Lung (tissue), 12 donors: ENCODE results near the gene ZDHHC1. TPM values are rescaled to one million over a fixed set of nuclear protein-coding genes. Genes with fewer than 3 reads are reported as not detected.

Experiments
- ATAC-seq: fragments of 200-7000 bp; cut with Tn5 transposase; one replicate; pipeline ENCODE4 v1.9.1; 2020; ENCODE audit warnings: moderate number of reproducible peaks; ENCODE audit not compliant: insufficient read depth, low FRiP score
- DNase-seq, 3 donors: peaks; one replicate each; pipeline ENCODE4 v3.0.0-alpha.2; 2013 to 2017
- H3K27ac ChIP-seq, 2 donors: one replicate each; pipeline ENCODE4 v1.5.1; 2013; ENCODE audit warnings: mild to moderate bottlenecking in 2 of 2, moderate library complexity in 2 of 2, control low read depth in 1 of 2, inconsistent platforms in 1 of 2, low read depth in 1 of 2, low read length in 1 of 2
- H3K27me3 ChIP-seq, 3 donors: one replicate each; pipeline ENCODE4 v1.5.1; 2013; ENCODE audit warnings: low read length in 2 of 3; ENCODE audit not compliant: control insufficient read depth in 3 of 3, insufficient read depth in 3 of 3
- H3K36me3 ChIP-seq, 4 donors: one replicate each; pipeline ENCODE4 v1.5.1; 2013; ENCODE audit warnings: low read length in 4 of 4, mild to moderate bottlenecking in 1 of 4, moderate library complexity in 1 of 4; ENCODE audit not compliant: control insufficient read depth in 4 of 4, insufficient read depth in 4 of 4
- H3K4me1 ChIP-seq, 5 donors: one replicate each; pipeline ENCODE4 v1.5.1; 2013; ENCODE audit warnings: low read length in 5 of 5, mild to moderate bottlenecking in 2 of 5, moderate library complexity in 1 of 5; ENCODE audit not compliant: control insufficient read depth in 5 of 5, insufficient read depth in 5 of 5
- H3K4me3 ChIP-seq: one replicate; pipeline ENCODE4 v1.5.1; 2013; ENCODE audit warnings: mild to moderate bottlenecking, control low read depth, moderate library complexity
- H3K9ac ChIP-seq, 2 donors: one replicate each; pipeline ENCODE4 v1.5.1; 2013; ENCODE audit warnings: low read length in 2 of 2, control low read depth in 1 of 2; ENCODE audit not compliant: insufficient read depth in 1 of 2
- H3K9me3 ChIP-seq, 4 donors: one replicate each; pipeline ENCODE4 v1.5.1; 2013; ENCODE audit warnings: low read length in 3 of 4, mild to moderate bottlenecking in 1 of 4, moderate library complexity in 1 of 4; ENCODE audit not compliant: control insufficient read depth in 4 of 4, insufficient read depth in 3 of 4
- CTCF ChIP-seq: IDR thresholded peaks from 2 replicates; pipeline ENCODE4 v1.5.1; 2012; ENCODE audit warnings: mild to moderate bottlenecking; ENCODE audit errors: control extremely low read depth, extremely low read depth
- WGBS, 2 donors: extraction: QIAGEN DNeasy Blood & Tissue Kit; methylation state at CpG; one replicate each; pipeline ENCODE4 v1.1.7; 2013; 5-methylcytosine and 5-hydroxymethylcytosine counted together
- polyA plus RNA-seq, 2 donors: library from polyadenylated mRNA; stranded (reverse); fragments of 200-250 nt; gene quantifications; one replicate each; pipeline ENCODE4 v1.2.1, GENCODE V29; 2013
- total RNA-seq, 2 donors: library from RNA; depleted of rRNA in 1 of 2; stranded (reverse); fragments of >200 nt in 1 of 2; gene quantifications; one replicate each; pipeline ENCODE4 v1.2.1, GENCODE V29; 2014 to 2021
- donor health status: control.
- donor health status: control.
- donor health status: Bipolar disorder and iron deficiency.
- donor health status: healthy.
- donor health status: DM: yes; HTN: yes; CAD: no.

The ZDHHC1 gene
- total and polyA plus RNA-seq, 4 donors, result 10.9 to 31.8 (median 21.2) TPM

GRCh38 chr16:67438824-67439393 lies 22.6 kb upstream of the ZDHHC1 start:
- H3K9ac ChIP-seq, result no peak overlapping the region
- H3K4me1 ChIP-seq, result peaks cover 0 to 29% (median 13%) of the 10 kb centered on the region in 5 donors
- DNase-seq (no peak), ATAC-seq (no peak)
- no peaks in the 10 kb centered on the region for H3K27me3 ChIP-seq
- H3K36me3 ChIP-seq, result peaks cover 0 to 61% (median 13%) of the 10 kb centered on the region in 4 donors
- WGBS, 2 donors, result 95 to 96% methylated on average over 19 of the region's 19 CpGs
- no peak overlapping the region for H3K4me3 ChIP-seq
- peaks cover 0 to 2% (median 0%) of the 10 kb centered on the region in 4 donors for H3K9me3 ChIP-seq
- no peak overlapping the region for H3K27ac ChIP-seq
- no peak for TF ChIP-seq CTCF

GRCh38 chr16:67438098-67438791 lies 22.0 kb upstream of the ZDHHC1 start:
- H3K36me3 ChIP-seq, result peaks cover 0 to 55% (median 13%) of the 10 kb centered on the region in 4 donors
- no peak overlapping the region for H3K4me3 ChIP-seq
- 94% methylated on average over 20 of the region's 20 CpGs for WGBS, 2 donors
- ATAC-seq (no peak), DNase-seq (no peak)
- H3K4me1 ChIP-seq, result peaks cover 0 to 22% (median 13%) of the 10 kb centered on the region in 5 donors
- H3K9me3 ChIP-seq, result peaks cover 0 to 2% (median 0%) of the 10 kb centered on the region in 4 donors
- TF ChIP-seq CTCF, result no peak
- H3K9ac ChIP-seq, result no peak overlapping the region
- H3K27me3 ChIP-seq, result no peaks in the 10 kb centered on the region
- H3K27ac ChIP-seq, result no peak overlapping the region

- H3K27me3 ChIP-seq, result no peaks in the 10 kb centered on the region
- H3K9ac ChIP-seq, result no peak overlapping the region
- H3K27ac ChIP-seq, result no peak overlapping the region
- H3K9me3 ChIP-seq, result peaks cover 0 to 2% (median 0%) of the 10 kb centered on the region in 4 donors
- ATAC-seq, result no peak
- no peak for DNase-seq
- peaks cover 0 to 51% (median 13%) of the 10 kb centered on the region in 4 donors for H3K36me3 ChIP-seq
- H3K4me1 ChIP-seq, result peaks cover 0 to 15% (median 12%) of the 10 kb centered on the region in 5 donors
- no peak for TF ChIP-seq CTCF
- H3K4me3 ChIP-seq, result no peak overlapping the region
- WGBS, 2 donors, result 86 to 93% methylated on average over 4 of the region's 4 CpGs
Observed at GRCh38 chr16:67437513-67437912, 21.2 kb upstream of the ZDHHC1 start.
